Suprapubic skin (tissue), 4 donors: ENCODE measurements around the gene CHST12.
"Not testable (repeated sequence)": the region's sequence is repeated elsewhere in the genome, so short reads cannot be mapped to it uniquely, and the experiment has no call there.

Experiments
- EP300 ChIP-seq: sonication (generic); formaldehyde crosslinking; IDR thresholded peaks from one replicate; pipeline ENCODE4 v1.6.1; 2017; ENCODE audit warnings: antibody characterized with exemption
- POLR2A ChIP-seq, 2 donors: fragments of 450-650 bp; IDR thresholded peaks; one replicate each; pipeline ENCODE4 v1.6.1; 2017; ENCODE audit warnings: antibody characterized with exemption in 2 of 2, mild to moderate bottlenecking in 2 of 2, moderate library complexity in 2 of 2
- POLR2AphosphoS5 ChIP-seq, 3 donors: sonication (generic); formaldehyde crosslinking; IDR thresholded peaks; one replicate each; pipeline ENCODE4 v1.6.1; 2017; ENCODE audit warnings: antibody characterized with exemption in 3 of 3
- TF ChIP-seq, protein P1 (sequence below), 2 donors: fragments of 200-600 bp in 1 of 2; fragments of 450-650 bp in 1 of 2; sonication (generic) in 1 of 2; IDR thresholded peaks; one replicate each; pipeline ENCODE4 v1.5.1; 2016 to 2019; ENCODE audit warnings: antibody characterized with exemption in 2 of 2, mild to moderate bottlenecking in 1 of 2, moderate library complexity in 1 of 2

DNA sequence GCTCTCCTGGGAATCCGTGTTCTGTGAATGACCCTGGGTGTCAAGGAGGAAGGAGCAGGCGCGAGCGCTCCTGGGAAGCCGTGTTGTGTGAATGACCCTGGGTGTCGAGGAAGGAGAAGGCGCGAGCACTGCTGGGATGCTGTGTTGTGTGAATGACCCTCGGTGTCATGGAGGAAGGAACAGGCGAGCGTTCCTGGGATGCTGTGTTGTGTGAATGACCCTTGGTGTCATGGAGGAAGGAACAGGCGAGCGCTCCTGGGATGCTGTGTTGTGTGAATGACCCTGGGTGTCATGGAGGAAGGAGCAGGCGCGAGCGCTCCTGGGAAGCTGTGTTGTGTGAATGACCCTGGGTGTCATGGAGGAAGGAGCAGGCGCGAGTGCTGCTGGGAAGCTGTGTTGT lies 25.3 kb upstream of the CHST12 start:
- TF ChIP-seq, protein P1, sequence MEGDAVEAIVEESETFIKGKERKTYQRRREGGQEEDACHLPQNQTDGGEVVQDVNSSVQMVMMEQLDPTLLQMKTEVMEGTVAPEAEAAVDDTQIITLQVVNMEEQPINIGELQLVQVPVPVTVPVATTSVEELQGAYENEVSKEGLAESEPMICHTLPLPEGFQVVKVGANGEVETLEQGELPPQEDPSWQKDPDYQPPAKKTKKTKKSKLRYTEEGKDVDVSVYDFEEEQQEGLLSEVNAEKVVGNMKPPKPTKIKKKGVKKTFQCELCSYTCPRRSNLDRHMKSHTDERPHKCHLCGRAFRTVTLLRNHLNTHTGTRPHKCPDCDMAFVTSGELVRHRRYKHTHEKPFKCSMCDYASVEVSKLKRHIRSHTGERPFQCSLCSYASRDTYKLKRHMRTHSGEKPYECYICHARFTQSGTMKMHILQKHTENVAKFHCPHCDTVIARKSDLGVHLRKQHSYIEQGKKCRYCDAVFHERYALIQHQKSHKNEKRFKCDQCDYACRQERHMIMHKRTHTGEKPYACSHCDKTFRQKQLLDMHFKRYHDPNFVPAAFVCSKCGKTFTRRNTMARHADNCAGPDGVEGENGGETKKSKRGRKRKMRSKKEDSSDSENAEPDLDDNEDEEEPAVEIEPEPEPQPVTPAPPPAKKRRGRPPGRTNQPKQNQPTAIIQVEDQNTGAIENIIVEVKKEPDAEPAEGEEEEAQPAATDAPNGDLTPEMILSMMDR (IDR thresholded peaks at IDR 0.05), result not testable (repeated sequence)
- not testable (repeated sequence) for TF ChIP-seq POLR2A (IDR thresholded peaks at IDR 0.05); POLR2AphosphoS5 (IDR thresholded peaks at IDR 0.05); EP300
